K562 (cell line): ENCODE data around the gene CZIB. TPM values are rescaled to one million over a fixed set of nuclear protein-coding genes. Genes with fewer than 3 reads are reported as not detected.

Source experiments
- ID3 ChIP-seq, 2 experiments: fragments of 250-450 bp in 1 of 2; fragments of 450-650 bp in 1 of 2; sonication (Bioruptor Pico) in 1 of 2; IDR thresholded peaks; 2 replicates each; pipeline versions ENCODE4 v1.6.1 to v1.8.0; 2016 to 2021; ENCODE audit warnings: mild to moderate bottlenecking in 2 of 2, moderate library complexity in 2 of 2, missing compliant biosample characterization in 1 of 2, missing genetic modification characterization in 1 of 2
- MEF2A ChIP-seq: IDR thresholded peaks from 2 replicates; pipeline ENCODE4 v1.6.1; 2011; ENCODE audit warnings: low read depth, mild to moderate bottlenecking, low read length, moderate library complexity; ENCODE audit not compliant: control insufficient read depth
- SIRT6 ChIP-seq: IDR thresholded peaks from one replicate; pipeline ENCODE4 v1.6.1; 2012; ENCODE audit warnings: low read depth, mild to moderate bottlenecking, control low read depth, inconsistent platforms, low read length, moderate library complexity
- STAT6 ChIP-seq: sonication (generic); formaldehyde crosslinking; IDR thresholded peaks from 2 replicates; pipeline ENCODE4 v1.8.1; 2023; ENCODE audit warnings: mild to moderate bottlenecking, missing genetic modification reagents
- ZNF398 ChIP-seq: fragments of 250-450 bp; sonication (Bioruptor Pico); IDR thresholded peaks from 2 replicates; pipeline ENCODE4 v1.8.0; 2021; ENCODE audit warnings: moderate library complexity, mild to moderate bottlenecking, inconsistent platforms
- ZNF511 ChIP-seq: sonication (generic); formaldehyde crosslinking; IDR thresholded peaks from 2 replicates; pipeline ENCODE4 v1.8.0; 2022; ENCODE audit warnings: mild to moderate bottlenecking, missing genetic modification reagents
- ZNF584 ChIP-seq: fragments of 200-800 bp; sonication (Bioruptor generic); IDR thresholded peaks from 2 replicates; pipeline ENCODE4 v1.6.1; 2016; ENCODE audit warnings: low read depth, mild to moderate bottlenecking, missing genetic modification characterization, missing compliant biosample characterization
- ZNF766 ChIP-seq: fragments of 200-800 bp; sonication (Bioruptor generic); conservative IDR thresholded peaks from 2 replicates; pipeline ENCODE4 v1.6.1; 2016; ENCODE audit warnings: missing genetic modification characterization, missing compliant biosample characterization
- polyA plus RNA-seq, 8 experiments: library from polyadenylated mRNA; depleted of rRNA in 4 of 8; stranded (reverse) in 5 of 8; unstranded in 3 of 8; fragments of >200 nt; fragmentation: Nextera tagmentation in 2 of 8; fragmentation: Illumina TruSeq in 1 of 8; extraction: Ambion mirVana in 2 of 8; extraction: Trizol in 1 of 8; gene quantifications; 2 replicates each; pipeline versions ENCODE4 v1.2.1 to v1.2.3, GENCODE V29; 2011 to 2014; ENCODE audit warnings: inconsistent platforms in 1 of 8, missing spikeins in 1 of 8
- total RNA-seq, 7 experiments: library from RNA; depleted of rRNA in 6 of 7; stranded (reverse); fragments of >200 nt in 6 of 7; fragmentation: Illumina TruSeq in 2 of 7; extraction: Trizol in 2 of 7; gene quantifications; 2 replicates each; pipeline versions ENCODE4 v1.2.1 to v1.2.3, GENCODE V29; 2011 to 2021; ENCODE audit warnings: low replicate concordance in 1 of 7

Gene CZIB
- total and polyA plus RNA-seq, 9 of the 15 experiments (the other 6 are each of a cell fraction or from before 2014, with no cell fraction given): 52.6 to 111 (median 80.0) TPM

DNA sequence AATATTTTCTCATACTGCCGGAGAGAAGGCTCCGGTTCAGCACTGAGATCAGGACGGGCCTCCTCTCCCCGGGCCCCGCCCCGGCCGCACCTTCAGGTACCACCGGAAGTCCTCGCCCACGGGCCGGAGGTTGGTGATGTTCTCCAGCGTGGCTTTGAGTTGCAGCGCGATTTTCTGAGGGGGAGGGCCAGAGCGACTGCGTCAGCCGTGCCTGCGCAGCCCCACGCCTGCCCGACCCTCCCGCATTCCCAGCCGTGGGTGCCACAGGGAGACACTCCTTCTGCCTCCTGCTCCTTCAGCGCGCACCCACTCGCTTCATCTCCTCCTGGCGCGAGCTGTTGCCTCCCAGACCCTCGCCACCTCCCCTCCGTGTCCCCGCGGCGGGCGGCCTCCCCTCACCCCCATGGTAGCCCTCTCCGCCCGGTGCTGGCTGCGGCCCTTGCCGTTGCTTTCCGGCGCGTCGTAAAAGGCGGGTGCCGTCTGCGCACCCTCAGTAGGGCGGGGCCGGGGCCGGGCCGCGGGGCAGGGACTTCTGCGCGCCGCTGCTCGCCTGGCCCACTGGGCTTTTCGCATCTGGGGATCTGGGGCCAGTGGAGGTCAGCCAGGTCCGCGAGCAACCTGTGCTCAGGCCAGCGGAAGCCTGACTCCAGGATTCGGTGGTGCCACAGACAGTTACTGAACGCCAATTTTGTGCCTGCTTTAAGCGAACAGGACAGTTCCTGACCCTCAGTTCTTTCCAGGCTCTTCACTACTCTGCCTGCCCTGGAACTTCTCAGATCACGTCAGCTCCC lies at the start of gene CZIB (continued):
- TF ChIP-seq STAT6 (CRISPR knock-in tag): no peak; the same call in 1 of the 2 replicates
- no peak for TF ChIP-seq ID3 (CRISPR knock-in tag; IDR thresholded peaks at IDR 0.05)
- TF ChIP-seq ID3 (tag; IDR thresholded peaks at IDR 0.05): peak; percentile 71
- TF ChIP-seq MEF2A: no peak
- TF ChIP-seq ZNF584 (CRISPR knock-in tag): 0 out of 2 replicates have a peak, but pooled peaks have one; percentile 35
- TF ChIP-seq ZNF511: peak; percentile 93
- no peak for TF ChIP-seq ZNF766 (CRISPR knock-in tag)
- no peak for TF ChIP-seq ZNF398 (CRISPR knock-in tag)
- TF ChIP-seq SIRT6: no peak
